Smooth muscle cell (in vitro differentiated cells): ENCODE measurements around the gene DIP2C. TPM values are rescaled to one million over a fixed set of nuclear protein-coding genes. Genes with fewer than 3 reads are reported as not detected.
"Not testable (repeated sequence)": the region's sequence is repeated elsewhere in the genome, so short reads cannot be mapped to it uniquely, and the experiment has no call there.

ENCODE experiments used
- DNase-seq: peaks from one replicate; lab custom pipeline; 2025; ENCODE audit not compliant: unreplicated experiment; lab: John Stamatoyannopoulos, UW
- H2AFZ ChIP-seq: fragments of 200-600 bp; sonication (generic); 2 replicates; pipeline ENCODE4 v1.6.0; 2016; ENCODE audit warnings: antibody characterized with exemption, low read depth, mild to moderate bottlenecking
- H3F3A ChIP-seq: fragments of 200-600 bp; sonication (generic); 2 replicates; pipeline ENCODE4 v1.6.0; 2017; ENCODE audit warnings: antibody characterized with exemption, low read depth
- H3K27ac ChIP-seq: fragments of 200-600 bp; sonication (generic); 2 replicates; pipeline ENCODE4 v1.5.1; 2016; ENCODE audit warnings: low read depth, mild to moderate bottlenecking
- H3K27me3 ChIP-seq: fragments of 200-600 bp; sonication (generic); 2 replicates; pipeline ENCODE4 v1.6.1; 2016; ENCODE audit warnings: low read depth, mild to moderate bottlenecking
- H3K36me3 ChIP-seq: fragments of 200-600 bp; sonication (generic); 2 replicates; pipeline ENCODE4 v1.5.1; 2016; ENCODE audit warnings: low read depth
- H3K4me1 ChIP-seq: fragments of 200-600 bp; sonication (generic); 2 replicates; pipeline ENCODE4 v1.5.1; 2016; ENCODE audit warnings: low read depth
- H3K4me2 ChIP-seq: fragments of 200-600 bp; sonication (generic); 2 replicates; pipeline ENCODE4 v1.6.0; 2016; ENCODE audit warnings: mild to moderate bottlenecking
- H3K4me3 ChIP-seq: fragments of 200-600 bp; sonication (generic); 2 replicates; pipeline ENCODE4 v1.5.1; 2016; ENCODE audit warnings: mild to moderate bottlenecking
- H3K79me2 ChIP-seq: fragments of 200-600 bp; sonication (generic); 2 replicates; pipeline ENCODE4 v1.6.0; 2016; ENCODE audit warnings: low read depth, mild to moderate bottlenecking
- H3K9ac ChIP-seq: fragments of 200-600 bp; sonication (generic); 2 replicates; pipeline ENCODE4 v1.6.0; 2016; ENCODE audit warnings: low read depth
- H3K9me3 ChIP-seq: fragments of 200-600 bp; sonication (generic); replicated peaks from 2 replicates; pipeline ENCODE4 v1.5.1; 2016; ENCODE audit warnings: low read depth
- H4K20me1 ChIP-seq: fragments of 200-600 bp; sonication (generic); 2 replicates; pipeline ENCODE4 v1.6.0; 2016; ENCODE audit warnings: low read depth
- CTCF ChIP-seq: fragments of 200-600 bp; sonication (generic); IDR thresholded peaks from 2 replicates; pipeline ENCODE4 v1.5.1; 2017; ENCODE audit warnings: borderline replicate concordance, mild to moderate bottlenecking, antibody characterized with exemption; ENCODE audit not compliant: insufficient read depth, poor library complexity, severe bottlenecking
- WGBS: methylation state at CpG from one replicate; pipeline ENCODE4 v1.1.7; 2016; ENCODE audit warnings: low lambda C conversion rate; 5-methylcytosine and 5-hydroxymethylcytosine counted together
- polyA plus RNA-seq: library from polyadenylated mRNA; unstranded; fragments of >200 nt; fragmentation: Nextera tagmentation; extraction: Ambion mirVana; gene quantifications from 2 replicates; pipeline ENCODE4 v1.2.1, GENCODE V29; 2016
- total RNA-seq: library from RNA; depleted of rRNA; stranded (reverse); fragments of >200 nt; gene quantifications from 2 replicates; pipeline ENCODE4 v1.2.3, GENCODE V29; 2014

The DIP2C gene
- total and polyA plus RNA-seq, 2 experiments from 2014 or later: 14.9 to 15.3 TPM

GRCh38 chr10:680745-681144 is 8.7 kb downstream of the DIP2C start:
- H3K4me1 ChIP-seq: peaks cover 7% of the 10 kb centered on the region
- no peak overlapping the region for H3K4me2 ChIP-seq
- peaks cover 88% of the 10 kb centered on the region for H4K20me1 ChIP-seq
- H3K36me3 ChIP-seq: no peaks in the 10 kb centered on the region
- no peak for TF ChIP-seq CTCF
- H3K27me3 ChIP-seq: no peaks in the 10 kb centered on the region
- H3K9ac ChIP-seq: no peak overlapping the region
- 97% methylated on average over 12 of the region's 12 CpGs for WGBS
- no peaks in the 10 kb centered on the region for H3K9me3 ChIP-seq
- H3F3A ChIP-seq: peaks cover 16% of the 10 kb centered on the region
- H3K4me3 ChIP-seq: no peak overlapping the region
- H3K27ac ChIP-seq: no peak overlapping the region
- H2AFZ ChIP-seq: no peak overlapping the region
- H3K79me2 ChIP-seq: peaks cover 80% of the 10 kb centered on the region
- no peak for DNase-seq

GRCh38 chr10:680146-680545 is 9.3 kb downstream of the DIP2C start:
- no peaks in the 10 kb centered on the region for H3K9me3 ChIP-seq
- peaks cover 16% of the 10 kb centered on the region for H3F3A ChIP-seq
- H3K4me1 ChIP-seq: peaks cover 7% of the 10 kb centered on the region
- H3K27me3 ChIP-seq: no peaks in the 10 kb centered on the region
- peaks cover 80% of the 10 kb centered on the region for H3K79me2 ChIP-seq
- WGBS: 90% methylated on average over 11 of the region's 11 CpGs
- TF ChIP-seq CTCF: no peak
- no peak overlapping the region for H3K9ac ChIP-seq
- H3K36me3 ChIP-seq: no peaks in the 10 kb centered on the region
- no peak overlapping the region for H3K4me3 ChIP-seq
- peaks cover 88% of the 10 kb centered on the region for H4K20me1 ChIP-seq
- no peak overlapping the region for H3K4me2 ChIP-seq
- no peak overlapping the region for H3K27ac ChIP-seq
- H2AFZ ChIP-seq: no peak overlapping the region
- DNase-seq: no peak

- no peaks in the 10 kb centered on the region for H3K36me3 ChIP-seq
- peaks cover 15% of the 10 kb centered on the region for H3F3A ChIP-seq
- peaks cover 88% of the 10 kb centered on the region for H4K20me1 ChIP-seq
- H3K9me3 ChIP-seq: no peaks in the 10 kb centered on the region
- 95% methylated on average over 14 of the region's 15 CpGs for WGBS
- DNase-seq: no peak
- no peak for TF ChIP-seq CTCF
- H3K27me3 ChIP-seq: no peaks in the 10 kb centered on the region
- no peak overlapping the region for H3K9ac ChIP-seq
- H3K79me2 ChIP-seq: peaks cover 81% of the 10 kb centered on the region
- H3K27ac ChIP-seq: no peak overlapping the region
- no peak overlapping the region for H3K4me2 ChIP-seq
- H3K4me1 ChIP-seq: peaks cover 7% of the 10 kb centered on the region
- no peak overlapping the region for H3K4me3 ChIP-seq
- no peak overlapping the region for H2AFZ ChIP-seq
These were observed 9.9 kb downstream of the DIP2C start for GRCh38 chr10:679556-679955.

- not testable (repeated sequence) for H3K27ac ChIP-seq, H3K4me3 ChIP-seq, H2AFZ ChIP-seq, H3K4me1 ChIP-seq, H3F3A ChIP-seq, H3K9me3 ChIP-seq, H3K9ac ChIP-seq, DNase-seq, H3K4me2 ChIP-seq, H3K27me3 ChIP-seq, H3K36me3 ChIP-seq
- peaks cover 87% of the 10 kb centered on the region for H3K79me2 ChIP-seq
- no CpG with 5 or more reads among the region's 24 CpGs for whole genome bisulfite sequencing
- H4K20me1 ChIP-seq: peaks cover 87% of the 10 kb centered on the region
These were observed 10.8 kb downstream of the DIP2C start for GRCh38 chr10:678662-679005.
